ENCODE data around the gene UTS2B. TPM values are rescaled to one million over a fixed set of nuclear protein-coding genes. Genes with fewer than 3 reads are reported as not detected.

UTS2B gene
- total RNA-seq, 1 donor from 2014 or later = not detected

- H3K27me3 Mint-ChIP-seq = no peaks in the 10 kb centered on the region
- H3K36me3 Mint-ChIP-seq (ENCODE audit: low read depth) = no peaks in the 10 kb centered on the region
- H3K27ac Mint-ChIP-seq = no peak overlapping the region
- DNase-seq = no peak
- no peaks in the 10 kb centered on the region for H3K9me3 Mint-ChIP-seq
- H3K4me3 Mint-ChIP-seq = no peak overlapping the region
- no peaks in the 10 kb centered on the region for H3K4me1 Mint-ChIP-seq
- intact Hi-C loops (cut with micrococcal nuclease) = loop anchor here (5.0 kb wide), 1 partner anchor 1328 kb away; no protein-coding TSS in a partner anchor
Observed at GRCh38 chr3:191244242-191244867, 86.0 kb downstream of the UTS2B start.

- H3K9me3 Mint-ChIP-seq = no peaks in the 10 kb centered on the region
- intact Hi-C loops (cut with micrococcal nuclease) = loop anchor here (5.0 kb wide), 1 partner anchor 1332 kb away; no protein-coding TSS in a partner anchor
- no peak for DNase-seq
- no peak overlapping the region for H3K4me3 Mint-ChIP-seq
- H3K27ac Mint-ChIP-seq = no peak overlapping the region
- peaks cover 2% of the 10 kb centered on the region for H3K27me3 Mint-ChIP-seq
- H3K36me3 Mint-ChIP-seq (ENCODE audit: low read depth) = no peaks in the 10 kb centered on the region
- H3K4me1 Mint-ChIP-seq = peaks cover 3% of the 10 kb centered on the region
Observed at GRCh38 chr3:191240486-191240885, 89.8 kb downstream of the UTS2B start.

- DNase-seq = no peak
- peaks cover 3% of the 10 kb centered on the region for H3K4me1 Mint-ChIP-seq
- H3K9me3 Mint-ChIP-seq = no peaks in the 10 kb centered on the region
- intact Hi-C loops (cut with micrococcal nuclease) = loop anchor here (5.0 kb wide), 1 partner anchor 1333 kb away; no protein-coding TSS in a partner anchor
- H3K36me3 Mint-ChIP-seq (ENCODE audit: low read depth) = no peaks in the 10 kb centered on the region
- H3K4me3 Mint-ChIP-seq = no peak overlapping the region
- no peak overlapping the region for H3K27ac Mint-ChIP-seq
- peaks cover 2% of the 10 kb centered on the region for H3K27me3 Mint-ChIP-seq
Observed at GRCh38 chr3:191239407-191240031, 90.8 kb downstream of the UTS2B start.

GRCh38 chr3:191238321-191238817, 92.0 kb downstream of the UTS2B start:
- no peak overlapping the region for H3K27ac Mint-ChIP-seq
- H3K4me3 Mint-ChIP-seq = no peak overlapping the region
- H3K4me1 Mint-ChIP-seq = peaks cover 3% of the 10 kb centered on the region
- no peaks in the 10 kb centered on the region for H3K36me3 Mint-ChIP-seq (ENCODE audit: low read depth)
- intact Hi-C loops (cut with micrococcal nuclease) = no loop called here
- peaks cover 2% of the 10 kb centered on the region for H3K27me3 Mint-ChIP-seq
- no peak for DNase-seq
- H3K9me3 Mint-ChIP-seq = no peaks in the 10 kb centered on the region

GRCh38 chr3:191237047-191237882, 93.1 kb downstream of the UTS2B start:
- intact Hi-C loops (cut with micrococcal nuclease) = no loop called here
- Mint-ChIP-seq H3K36me3 (ENCODE audit: low read depth) (no peaks in the 10 kb centered on the region), H3K4me1 (peaks cover 3% of the 10 kb centered on the region), H3K27ac (no peak overlapping the region), H3K9me3 (no peaks in the 10 kb centered on the region), H3K4me3 (no peak overlapping the region), H3K27me3 (peaks cover 2% of the 10 kb centered on the region)
- DNase-seq = no peak

DNA sequence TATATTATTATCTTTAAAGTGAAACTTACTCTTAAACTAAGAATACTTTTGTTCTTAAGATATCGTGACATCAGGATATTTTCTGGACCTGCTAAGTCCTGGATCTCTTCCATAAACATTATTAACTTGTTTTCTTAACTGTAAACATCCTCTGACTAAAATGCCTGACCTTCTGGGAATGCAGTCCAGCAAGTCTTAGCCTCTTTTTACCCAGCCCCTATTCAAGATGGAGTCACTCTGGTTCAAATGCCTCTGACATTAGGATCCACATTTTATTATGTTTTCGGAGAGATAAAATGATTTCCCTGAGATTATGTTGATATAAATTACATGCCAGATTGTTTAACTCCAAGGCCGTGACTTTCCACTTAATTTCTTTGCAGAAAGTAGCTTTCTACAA, 93.7 kb downstream of the UTS2B start:
- peaks cover 3% of the 10 kb centered on the region for H3K4me1 Mint-ChIP-seq
- H3K27ac Mint-ChIP-seq = no peak overlapping the region
- no peak for DNase-seq
- H3K4me3 Mint-ChIP-seq = no peak overlapping the region
- no peaks in the 10 kb centered on the region for H3K36me3 Mint-ChIP-seq (ENCODE audit: low read depth)
- intact Hi-C loops (cut with micrococcal nuclease) = no loop called here
- H3K9me3 Mint-ChIP-seq = no peaks in the 10 kb centered on the region
- peaks cover 2% of the 10 kb centered on the region for H3K27me3 Mint-ChIP-seq

DNA sequence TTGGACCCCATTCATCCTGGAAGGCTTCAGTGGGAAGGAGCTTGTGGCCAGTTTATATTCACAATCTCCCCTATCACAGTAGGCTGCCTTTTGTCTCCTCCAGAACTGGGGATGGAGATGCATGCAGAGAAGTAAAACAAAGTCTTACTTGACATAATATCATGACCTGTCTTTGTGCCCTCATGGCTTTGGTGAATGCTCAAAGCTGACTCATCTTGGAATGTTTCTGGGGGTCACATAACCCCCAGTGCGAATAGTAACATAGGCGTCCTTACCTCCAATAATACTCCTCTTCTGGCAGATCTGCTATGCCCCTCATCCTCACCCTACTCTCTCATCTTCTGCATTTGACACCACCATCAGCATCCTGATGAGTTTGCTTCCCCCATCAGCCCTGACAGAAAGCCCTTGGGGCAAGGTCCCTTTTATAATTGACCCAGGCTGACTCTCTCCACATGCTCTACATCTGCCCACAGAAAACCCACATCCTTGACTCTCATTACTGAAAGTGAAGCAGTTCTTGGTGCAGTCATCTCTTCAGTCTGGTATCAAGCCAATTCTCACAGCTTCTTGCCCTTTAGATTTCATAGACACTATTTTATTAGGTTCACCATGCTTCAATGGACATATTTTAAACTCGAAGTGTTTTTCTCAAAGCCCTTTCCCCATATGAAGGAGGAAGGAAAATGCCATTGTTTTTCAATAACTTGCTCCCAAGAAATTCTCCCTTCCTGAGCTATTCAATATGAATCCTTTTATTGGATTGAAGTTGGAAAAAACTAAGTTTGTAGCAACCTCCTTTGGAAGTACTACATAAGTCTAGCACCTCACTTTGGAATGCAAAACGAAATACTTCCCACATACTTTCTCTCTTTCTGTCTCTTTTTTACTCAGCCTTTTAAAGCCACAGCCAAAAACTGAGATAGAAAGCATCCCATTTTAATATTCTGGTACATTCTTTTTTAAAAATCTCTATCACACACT, 94.7 kb downstream of the UTS2B start:
- H3K27me3 Mint-ChIP-seq = peaks cover 2% of the 10 kb centered on the region
- no peaks in the 10 kb centered on the region for H3K36me3 Mint-ChIP-seq (ENCODE audit: low read depth)
- H3K4me1 Mint-ChIP-seq = peaks cover 3% of the 10 kb centered on the region
- H3K9me3 Mint-ChIP-seq = no peaks in the 10 kb centered on the region
- no peak for DNase-seq
- no peak overlapping the region for H3K4me3 Mint-ChIP-seq
- intact Hi-C loops (cut with micrococcal nuclease) = no loop called here
- no peak overlapping the region for H3K27ac Mint-ChIP-seq

DNA sequence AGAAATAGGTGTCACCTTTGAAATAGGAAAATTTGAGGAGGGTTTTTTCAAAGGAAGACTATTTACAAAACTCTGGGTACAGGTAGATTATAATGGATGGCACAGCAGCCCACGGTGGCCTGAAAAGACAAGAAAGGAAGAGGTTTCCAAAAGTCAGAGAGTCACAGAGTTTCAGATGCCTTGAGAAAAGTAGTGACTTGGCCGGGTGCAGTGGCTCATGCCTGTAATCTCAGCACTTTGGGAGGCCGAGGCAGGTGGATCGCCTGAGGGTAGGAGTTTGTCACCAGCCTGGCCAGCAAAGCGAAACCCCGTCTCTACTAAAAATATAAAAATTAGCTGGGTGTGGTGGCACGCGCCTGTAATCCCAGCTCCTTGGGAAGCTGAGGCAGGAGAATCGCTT, 96.1 kb downstream of the UTS2B start:
- Mint-ChIP-seq H3K4me3 (no peak overlapping the region), H3K36me3 (ENCODE audit: low read depth) (no peaks in the 10 kb centered on the region), H3K27me3 (peaks cover 2% of the 10 kb centered on the region)

GRCh38 chr3:191227541-191227940, 102.8 kb downstream of the UTS2B start:
- intact Hi-C loops (cut with micrococcal nuclease) = no loop called here
- Mint-ChIP-seq H3K27me3 (no peaks in the 10 kb centered on the region), H3K4me3 (no peak overlapping the region), H3K9me3 (no peaks in the 10 kb centered on the region), H3K36me3 (ENCODE audit: low read depth) (no peaks in the 10 kb centered on the region), H3K27ac (no peak overlapping the region), H3K4me1 (no peaks in the 10 kb centered on the region)
- DNase-seq = no peak

More for the DNA sequence above, 96.1 kb downstream of the UTS2B start:
- Mint-ChIP-seq H3K9me3 (no peaks in the 10 kb centered on the region), H3K27ac (no peak overlapping the region), H3K4me1 (peaks cover 3% of the 10 kb centered on the region)
- no peak for DNase-seq
- intact Hi-C loops (cut with micrococcal nuclease) = no loop called here

GRCh38 chr3:191221638-191222037, 108.7 kb downstream of the UTS2B start:
- Mint-ChIP-seq H3K9me3 (no peaks in the 10 kb centered on the region), H3K27ac (no peak overlapping the region), H3K4me1 (no peaks in the 10 kb centered on the region), H3K27me3 (no peaks in the 10 kb centered on the region), H3K4me3 (no peak overlapping the region), H3K36me3 (ENCODE audit: low read depth) (no peaks in the 10 kb centered on the region)
- no peak for DNase-seq
- intact Hi-C loops (cut with micrococcal nuclease) = no loop called here

DNA sequence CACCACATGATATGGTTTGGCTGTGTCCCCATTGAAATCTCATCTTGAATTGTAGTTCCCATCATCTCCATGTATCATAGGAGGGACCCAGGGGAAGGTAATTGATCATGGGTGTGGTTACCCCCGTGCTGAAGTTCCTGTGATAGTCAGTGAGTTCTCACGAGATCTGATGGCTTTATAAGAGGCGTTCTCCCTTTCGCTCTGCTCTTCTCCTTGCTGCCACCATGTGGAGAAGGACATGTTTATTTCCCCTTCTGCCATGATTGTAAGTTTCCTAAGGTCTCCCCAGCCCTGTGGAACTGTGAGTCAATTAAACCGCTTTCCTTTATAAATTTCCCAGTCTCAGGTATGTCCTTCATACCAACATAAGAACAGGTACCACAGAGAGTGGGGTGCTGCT, 109.4 kb downstream of the UTS2B start:
- H3K27me3 Mint-ChIP-seq = no peaks in the 10 kb centered on the region
- no peaks in the 10 kb centered on the region for H3K4me1 Mint-ChIP-seq
- no peaks in the 10 kb centered on the region for H3K36me3 Mint-ChIP-seq (ENCODE audit: low read depth)
- H3K27ac Mint-ChIP-seq = no peak overlapping the region
- intact Hi-C loops (cut with micrococcal nuclease) = no loop called here
- H3K4me3 Mint-ChIP-seq = no peak overlapping the region
- H3K9me3 Mint-ChIP-seq = no peaks in the 10 kb centered on the region
- DNase-seq = no peak

DNA sequence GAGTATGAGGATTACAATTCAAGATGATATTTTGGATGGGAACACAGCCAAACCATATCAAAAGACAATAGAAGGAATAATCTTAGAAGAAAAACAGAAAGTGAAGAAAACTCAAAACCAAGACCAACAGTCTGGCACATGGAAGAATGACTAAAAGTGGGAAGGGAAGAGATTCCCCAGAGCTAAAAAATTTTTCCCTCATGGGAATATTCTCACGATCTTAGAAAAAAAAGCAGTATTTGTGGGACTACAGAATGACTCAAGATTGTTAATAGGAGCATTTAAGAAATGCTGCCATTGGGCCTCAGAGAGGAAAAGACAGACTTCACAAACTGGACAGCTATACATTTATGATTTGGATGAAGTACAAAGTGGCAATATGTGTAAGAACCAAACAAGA, 113.0 kb downstream of the UTS2B start:
- H3K4me1 Mint-ChIP-seq = no peaks in the 10 kb centered on the region
- no peaks in the 10 kb centered on the region for H3K27me3 Mint-ChIP-seq
- H3K9me3 Mint-ChIP-seq = no peaks in the 10 kb centered on the region
- H3K36me3 Mint-ChIP-seq (ENCODE audit: low read depth) = no peaks in the 10 kb centered on the region
- no peak overlapping the region for H3K27ac Mint-ChIP-seq
- no peak overlapping the region for H3K4me3 Mint-ChIP-seq
- intact Hi-C loops (cut with micrococcal nuclease) = no loop called here
- DNase-seq = no peak
